ENCODE data around the gene MBD5.

Gene MBD5

GRCh38 chr2:148207111-148207510 is 186.2 kb downstream of the MBD5 start:
- H3K27me3 ChIP-seq (ENCODE audit: insufficient read depth, low read depth), result no peaks in the 10 kb centered on the region
- H2AFZ ChIP-seq (ENCODE audit: low read depth), result no peak overlapping the region
- H3K36me3 ChIP-seq (ENCODE audit: insufficient read depth), result no peaks in the 10 kb centered on the region
- no peaks in the 10 kb centered on the region for H3K4me1 ChIP-seq (ENCODE audit: low read depth, poor library complexity, severe bottlenecking)
- H3K27ac ChIP-seq, result no peak overlapping the region
- no peak overlapping the region for H3K4me2 ChIP-seq
- no peak overlapping the region for H3K4me3 ChIP-seq (IDR thresholded peaks at IDR 0.05; ENCODE audit: insufficient read depth, low read depth, low read length)
- H4K20me1 ChIP-seq (ENCODE audit: insufficient read depth), result no peaks in the 10 kb centered on the region
- no peaks in the 10 kb centered on the region for H3K79me2 ChIP-seq (ENCODE audit: insufficient read depth, low read depth)
- TF ChIP-seq CTCF (conservative IDR thresholded peaks at IDR 0.05; ENCODE audit: low read depth, low read length), result no peak
- H3K9ac ChIP-seq, result no peak overlapping the region

- H3K4me3 ChIP-seq (IDR thresholded peaks at IDR 0.05; ENCODE audit: insufficient read depth, low read depth, low read length), result no peak overlapping the region
- no peaks in the 10 kb centered on the region for H3K27me3 ChIP-seq (ENCODE audit: insufficient read depth, low read depth)
- TF ChIP-seq CTCF (conservative IDR thresholded peaks at IDR 0.05; ENCODE audit: low read depth, low read length), result no peak
- no peak overlapping the region for H3K27ac ChIP-seq
- H4K20me1 ChIP-seq (ENCODE audit: insufficient read depth), result no peaks in the 10 kb centered on the region
- H3K4me1 ChIP-seq (ENCODE audit: low read depth, poor library complexity, severe bottlenecking), result no peaks in the 10 kb centered on the region
- H3K4me2 ChIP-seq, result no peak overlapping the region
- no peak overlapping the region for H2AFZ ChIP-seq (ENCODE audit: low read depth)
- no peaks in the 10 kb centered on the region for H3K36me3 ChIP-seq (ENCODE audit: insufficient read depth)
- no peak overlapping the region for H3K9ac ChIP-seq
- H3K79me2 ChIP-seq (ENCODE audit: insufficient read depth, low read depth), result no peaks in the 10 kb centered on the region
These were observed 188.7 kb downstream of the MBD5 start for GRCh38 chr2:148209603-148210002.

GRCh38 chr2:148218326-148219075 is 197.6 kb downstream of the MBD5 start:
- Histone ChIP-seq H3K4me3 (IDR thresholded peaks at IDR 0.05; ENCODE audit: insufficient read depth, low read depth, low read length) (no peak overlapping the region), H3K27me3 (ENCODE audit: insufficient read depth, low read depth) (no peaks in the 10 kb centered on the region), H3K79me2 (ENCODE audit: insufficient read depth, low read depth) (no peaks in the 10 kb centered on the region), H3K27ac (no peak overlapping the region), H3K9ac (no peak overlapping the region), H3K4me1 (ENCODE audit: low read depth, poor library complexity, severe bottlenecking) (no peaks in the 10 kb centered on the region), H2AFZ (ENCODE audit: low read depth) (no peak overlapping the region), H3K4me2 (no peak overlapping the region), H3K36me3 (ENCODE audit: insufficient read depth) (no peaks in the 10 kb centered on the region), H4K20me1 (ENCODE audit: insufficient read depth) (no peaks in the 10 kb centered on the region)
- no peak for TF ChIP-seq CTCF (conservative IDR thresholded peaks at IDR 0.05; ENCODE audit: low read depth, low read length)

- Histone ChIP-seq H3K4me2 (no peak overlapping the region), H3K79me2 (ENCODE audit: insufficient read depth, low read depth) (no peaks in the 10 kb centered on the region), H4K20me1 (ENCODE audit: insufficient read depth) (no peaks in the 10 kb centered on the region)
These were observed 200.3 kb downstream of the MBD5 start for GRCh38 chr2:148221166-148221565.

More at GRCh38 chr2:148221166-148221565, 200.3 kb downstream of the MBD5 start:
- H2AFZ ChIP-seq (ENCODE audit: low read depth), result no peak overlapping the region
- H3K36me3 ChIP-seq (ENCODE audit: insufficient read depth), result no peaks in the 10 kb centered on the region
- H3K27ac ChIP-seq, result no peak overlapping the region
- no peak overlapping the region for H3K9ac ChIP-seq
- H3K4me3 ChIP-seq (IDR thresholded peaks at IDR 0.05; ENCODE audit: insufficient read depth, low read depth, low read length), result no peak overlapping the region
- TF ChIP-seq CTCF (conservative IDR thresholded peaks at IDR 0.05; ENCODE audit: low read depth, low read length), result no peak
- no peaks in the 10 kb centered on the region for H3K27me3 ChIP-seq (ENCODE audit: insufficient read depth, low read depth)
- H3K4me1 ChIP-seq (ENCODE audit: low read depth, poor library complexity, severe bottlenecking), result no peaks in the 10 kb centered on the region

All from KMS-11 (cell line).